SU-DHL-6 (cell line): ENCODE results near the gene BICD1.

ENCODE experiments used
- H2AFZ ChIP-seq: fragments of 200-600 bp; sonication (generic); 2 replicates; pipeline ENCODE4 v1.6.1; 2014; ENCODE audit warnings: low read depth, mild to moderate bottlenecking, moderate library complexity, mixed read lengths, antibody characterized with exemption, low read length; ENCODE audit not compliant: severe bottlenecking
- H3F3A ChIP-seq: fragments of 200-600 bp; shearing (Covaris generic); 2 replicates; pipeline ENCODE4 v1.6.0; 2016; ENCODE audit warnings: antibody characterized with exemption, mild to moderate bottlenecking; ENCODE audit not compliant: insufficient read depth
- H3K27ac ChIP-seq: fragments of 200-600 bp; sonication (generic); 2 replicates; pipeline ENCODE4 v1.5.1; 2016; ENCODE audit warnings: low read depth, mild to moderate bottlenecking, low read length, moderate library complexity, mixed read lengths
- H3K27me3 ChIP-seq: fragments of 200-600 bp; sonication (generic), shearing (Covaris generic); 2 replicates; pipeline ENCODE4 v1.6.0; 2014; ENCODE audit warnings: mild to moderate bottlenecking, low read length
- H3K36me3 ChIP-seq: fragments of 200-600 bp; sonication (generic); 2 replicates; pipeline ENCODE4 v1.6.1; 2014; ENCODE audit warnings: mild to moderate bottlenecking, low read length, mixed read lengths
- H3K4me2 ChIP-seq: fragments of 300-600, 200-600 bp; shearing (Covaris generic), sonication (generic); 2 replicates; pipeline ENCODE4 v1.6.0; 2014; ENCODE audit warnings: low read length, low read depth, mild to moderate bottlenecking; ENCODE audit not compliant: poor library complexity, severe bottlenecking
- H3K4me3 ChIP-seq: fragments of 200-600 bp; sonication (generic); 2 replicates; pipeline ENCODE4 v1.5.1; 2014; ENCODE audit warnings: antibody characterized with exemption, low read length, mild to moderate bottlenecking, mixed read lengths; ENCODE audit not compliant: insufficient read depth, poor library complexity, severe bottlenecking
- H3K79me2 ChIP-seq: fragments of 200-600 bp; sonication (generic); 2 replicates; pipeline ENCODE4 v1.6.1; 2014; ENCODE audit warnings: mild to moderate bottlenecking, low read length, moderate library complexity; ENCODE audit not compliant: insufficient read depth
- H3K9ac ChIP-seq: fragments of 200-600 bp; sonication (generic); 2 replicates; pipeline ENCODE4 v1.7.0; 2014; ENCODE audit warnings: mild to moderate bottlenecking, low read length
- H3K9me2 ChIP-seq: fragments of 200-600 bp; sonication (generic); replicated peaks from 2 replicates; pipeline ENCODE4 v1.6.1; 2014; ENCODE audit warnings: low read length; ENCODE audit not compliant: insufficient read depth
- H3K9me3 ChIP-seq: fragments of 200-600 bp; sonication (generic); 2 replicates; pipeline ENCODE4 v1.6.1; 2014; ENCODE audit warnings: low read length, mixed read lengths; ENCODE audit not compliant: insufficient read depth
- H4K20me1 ChIP-seq: fragments of 200-600 bp; sonication (generic); 2 replicates; pipeline ENCODE4 v1.6.1; 2014; ENCODE audit warnings: low read depth, mild to moderate bottlenecking, antibody characterized with exemption, low read length, moderate library complexity, mixed read lengths
- EZH2phosphoT487 ChIP-seq: fragments of 200-600 bp; sonication (generic), shearing (Covaris generic); conservative IDR thresholded peaks from 2 replicates; pipeline ENCODE4 v1.6.1; 2018; ENCODE audit warnings: mild to moderate bottlenecking, antibody characterized with exemption, low read length, moderate library complexity, mixed read lengths
- TF ChIP-seq, protein P1 (sequence below): fragments of 200-600 bp; sonication (generic); IDR thresholded peaks from one replicate; pipeline ENCODE4 v1.5.1; 2017; ENCODE audit warnings: antibody characterized with exemption, mild to moderate bottlenecking, low read length, moderate library complexity; ENCODE audit not compliant: insufficient read depth, poor library complexity, severe bottlenecking

Gene BICD1

DNA sequence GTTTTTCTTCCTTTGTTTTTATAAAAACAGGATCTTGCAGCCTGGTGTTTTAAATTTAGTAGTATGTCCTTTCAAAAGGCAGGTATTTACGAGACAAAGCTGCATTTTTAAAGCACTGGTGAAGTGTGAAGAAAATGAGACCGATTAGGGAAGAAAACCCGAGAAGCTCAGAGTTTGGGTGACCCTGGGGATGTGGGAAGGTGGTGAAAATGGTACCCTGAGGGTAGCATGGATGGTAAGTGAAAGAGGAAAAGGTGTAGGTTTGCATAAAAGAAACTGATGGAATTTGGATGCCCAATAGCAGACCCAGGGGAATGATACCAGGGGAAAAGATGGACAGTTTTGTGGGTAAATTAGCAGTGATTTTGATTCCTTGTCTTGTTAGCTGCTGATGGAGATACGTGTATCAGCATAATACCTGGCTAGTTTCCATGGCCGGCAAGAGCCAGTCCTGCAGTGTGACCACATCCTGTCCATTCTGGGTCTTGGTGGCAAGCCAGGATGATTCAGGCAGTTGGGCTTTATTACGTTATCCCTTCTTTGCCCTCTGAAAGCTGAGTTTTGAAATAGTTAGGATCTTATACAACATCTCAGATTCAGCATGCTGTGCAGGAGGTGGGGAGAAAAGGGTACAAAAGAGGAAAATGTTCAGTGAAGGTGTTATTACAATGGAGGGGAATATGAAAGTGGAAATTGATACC is 8.9 kb downstream of the BICD1 start:
- Histone ChIP-seq H3K4me3 (no peak overlapping the region), H3K79me2 (peaks cover 86% of the 10 kb centered on the region), H3K27ac (peak overlapping the region; percentile 47; the same call in 1 of the 2 replicates), H3K9me2 (no peaks in the 10 kb centered on the region), H4K20me1 (no peaks in the 10 kb centered on the region), H3K27me3 (no peaks in the 10 kb centered on the region), H3K9ac (peak overlapping the region; percentile 9; the same call in 1 of the 2 replicates), H3K36me3 (no peaks in the 10 kb centered on the region; the same call in 1 of the 2 replicates), H3K9me3 (no peaks in the 10 kb centered on the region), H3K4me2 (peak overlapping the region; percentile 47), H3F3A (peaks cover 7% of the 10 kb centered on the region), H2AFZ (no peak overlapping the region)
- TF ChIP-seq, protein P1, sequence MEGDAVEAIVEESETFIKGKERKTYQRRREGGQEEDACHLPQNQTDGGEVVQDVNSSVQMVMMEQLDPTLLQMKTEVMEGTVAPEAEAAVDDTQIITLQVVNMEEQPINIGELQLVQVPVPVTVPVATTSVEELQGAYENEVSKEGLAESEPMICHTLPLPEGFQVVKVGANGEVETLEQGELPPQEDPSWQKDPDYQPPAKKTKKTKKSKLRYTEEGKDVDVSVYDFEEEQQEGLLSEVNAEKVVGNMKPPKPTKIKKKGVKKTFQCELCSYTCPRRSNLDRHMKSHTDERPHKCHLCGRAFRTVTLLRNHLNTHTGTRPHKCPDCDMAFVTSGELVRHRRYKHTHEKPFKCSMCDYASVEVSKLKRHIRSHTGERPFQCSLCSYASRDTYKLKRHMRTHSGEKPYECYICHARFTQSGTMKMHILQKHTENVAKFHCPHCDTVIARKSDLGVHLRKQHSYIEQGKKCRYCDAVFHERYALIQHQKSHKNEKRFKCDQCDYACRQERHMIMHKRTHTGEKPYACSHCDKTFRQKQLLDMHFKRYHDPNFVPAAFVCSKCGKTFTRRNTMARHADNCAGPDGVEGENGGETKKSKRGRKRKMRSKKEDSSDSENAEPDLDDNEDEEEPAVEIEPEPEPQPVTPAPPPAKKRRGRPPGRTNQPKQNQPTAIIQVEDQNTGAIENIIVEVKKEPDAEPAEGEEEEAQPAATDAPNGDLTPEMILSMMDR, result no peak
- TF ChIP-seq EZH2phosphoT487, result no peak

DNA sequence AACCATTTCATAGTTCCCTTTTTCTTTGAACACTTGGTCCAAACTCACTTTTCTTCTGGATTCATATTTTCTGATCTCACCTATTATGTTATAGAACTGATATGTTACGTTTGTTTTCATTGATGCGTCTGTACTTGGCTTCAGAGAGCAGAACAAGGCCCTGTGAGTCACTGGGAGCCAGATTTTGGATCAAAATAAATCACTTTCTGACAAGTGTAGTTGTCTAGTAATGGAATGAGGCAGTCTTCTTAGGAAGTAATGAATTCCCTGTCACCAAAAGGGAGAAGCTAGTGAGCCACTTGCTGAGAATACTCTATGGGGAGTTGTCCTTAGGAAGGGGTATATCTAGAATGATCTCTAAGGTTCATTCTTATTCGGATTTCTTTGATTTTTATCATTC is 10.2 kb downstream of the BICD1 start:
- no peak overlapping the region for H3K4me3 ChIP-seq
- no peak overlapping the region for H3K4me2 ChIP-seq
- no peak overlapping the region for H3K27ac ChIP-seq
- no peak for TF ChIP-seq EZH2phosphoT487
- TF ChIP-seq, protein P1, result no peak
- H3K9me3 ChIP-seq, result no peaks in the 10 kb centered on the region
- no peaks in the 10 kb centered on the region for H3K27me3 ChIP-seq
- no peaks in the 10 kb centered on the region; the same call in 1 of the 2 replicates for H3K36me3 ChIP-seq
- H2AFZ ChIP-seq, result no peak overlapping the region
- peaks cover 84% of the 10 kb centered on the region for H3K79me2 ChIP-seq
- H3K9me2 ChIP-seq, result no peaks in the 10 kb centered on the region
- no peak overlapping the region for H3K9ac ChIP-seq
- peaks cover 3% of the 10 kb centered on the region; the same call in 1 of the 2 replicates for H3F3A ChIP-seq
- H4K20me1 ChIP-seq, result no peaks in the 10 kb centered on the region

DNA sequence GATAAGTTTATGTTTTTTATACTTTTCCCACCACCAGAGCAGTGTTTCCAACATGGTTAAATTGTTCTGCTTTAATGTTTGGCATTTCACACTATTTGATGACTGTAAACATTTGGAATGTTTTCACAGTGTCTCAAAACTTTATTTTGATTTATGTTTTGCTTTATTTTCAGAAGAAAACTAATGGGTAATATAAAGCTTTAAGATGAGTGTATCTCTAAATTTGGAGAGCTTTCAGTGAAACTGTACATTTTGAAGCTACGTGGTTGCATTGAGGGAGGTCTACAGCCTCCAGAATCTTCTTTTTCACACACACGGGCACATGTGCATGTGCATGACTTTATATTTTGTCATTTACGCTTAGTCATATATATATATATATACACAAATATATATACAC is 10.7 kb downstream of the BICD1 start:
- no peaks in the 10 kb centered on the region for H4K20me1 ChIP-seq
- TF ChIP-seq EZH2phosphoT487, result no peak
- TF ChIP-seq, protein P1, result no peak

More for the DNA sequence above, 10.7 kb downstream of the BICD1 start:
- H3K27me3 ChIP-seq, result no peaks in the 10 kb centered on the region
- H3K79me2 ChIP-seq, result peaks cover 80% of the 10 kb centered on the region
- no peak overlapping the region for H2AFZ ChIP-seq
- H3K27ac ChIP-seq, result no peak overlapping the region
- no peaks in the 10 kb centered on the region; the same call in 1 of the 2 replicates for H3K36me3 ChIP-seq
- H3K9me2 ChIP-seq, result no peaks in the 10 kb centered on the region
- no peak overlapping the region for H3K4me2 ChIP-seq
- no peaks in the 10 kb centered on the region for H3K9me3 ChIP-seq
- peaks cover 3% of the 10 kb centered on the region; the same call in 1 of the 2 replicates for H3F3A ChIP-seq
- no peak overlapping the region for H3K4me3 ChIP-seq
- no peak overlapping the region for H3K9ac ChIP-seq
